ENCODE data around the gene NTM.

The NTM gene

DNA sequence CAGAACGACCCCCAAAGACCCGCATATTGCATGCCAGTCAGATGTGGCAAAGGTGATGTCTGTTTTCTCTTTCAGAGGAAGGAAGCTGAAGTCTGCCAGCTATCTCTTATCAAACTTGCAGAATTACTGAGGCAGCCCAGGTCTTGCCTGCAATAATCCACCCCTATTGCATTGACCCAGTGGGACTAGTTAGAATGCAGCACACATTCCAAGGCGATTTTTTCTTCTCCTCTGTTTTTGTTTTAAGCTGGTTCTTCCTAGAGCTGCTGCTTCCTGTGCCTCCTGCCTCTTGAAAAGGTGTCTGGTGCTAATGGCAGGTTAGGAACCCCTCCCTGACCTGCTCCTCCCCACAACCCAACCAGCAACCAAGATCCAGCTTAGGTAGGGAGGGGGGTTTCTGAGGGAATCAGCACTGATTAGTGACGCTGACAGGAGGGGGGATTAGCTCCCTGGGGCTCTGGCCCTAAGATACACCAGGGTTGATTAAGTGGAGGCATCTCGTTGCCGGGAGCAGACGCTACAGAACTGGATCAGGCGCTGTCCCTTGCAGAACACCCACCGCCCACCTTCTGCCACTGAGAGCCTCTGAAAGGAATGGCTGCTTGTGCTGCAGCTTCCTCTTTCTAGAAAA is 2.8 kb downstream of the NTM start:
- H3K4me1 ChIP-seq (ENCODE audit: control insufficient read depth, insufficient read depth, low read length, poor library complexity, severe bottlenecking), result peaks cover 3% of the 10 kb centered on the region
- H3K36me3 ChIP-seq (ENCODE audit: control insufficient read depth, insufficient read depth, low read length), result no peaks in the 10 kb centered on the region
- H3K27ac ChIP-seq (ENCODE audit: low read depth, low read length, severe bottlenecking), result peak overlapping the region; percentile 43
- 70 to 72% methylated on average over 8 of the region's 9 CpGs for WGBS, 2 experiments (ENCODE audit: insufficient coverage in 2 of 2)
- H3K4me3 ChIP-seq (ENCODE audit: extremely low read depth, insufficient read depth, low read length, poor library complexity, severe bottlenecking), result no peak overlapping the region
- no peaks in the 10 kb centered on the region for H3K9me3 ChIP-seq (ENCODE audit: control insufficient read depth, low read length)

DNA sequence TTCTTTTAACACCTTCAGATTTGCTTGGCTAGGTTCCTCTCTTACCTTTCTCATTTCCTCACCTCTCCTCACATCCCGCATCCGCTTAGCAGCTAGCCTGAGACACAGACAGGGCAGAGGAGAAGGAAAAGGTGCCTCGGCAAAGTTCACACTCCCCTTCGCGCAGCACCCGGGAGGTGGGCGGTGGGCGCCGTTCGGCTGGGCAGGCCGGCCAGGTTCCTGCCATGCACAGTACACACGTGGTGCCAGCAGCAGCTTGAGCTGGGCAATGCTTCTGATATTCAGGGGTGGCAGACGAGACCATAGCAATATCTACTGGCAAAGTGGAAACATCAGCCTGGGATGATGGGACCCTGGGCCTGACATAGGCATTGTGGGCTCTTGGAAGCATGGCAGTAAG is 3.3 kb downstream of the NTM start:
- whole genome bisulfite sequencing, 2 experiments (ENCODE audit: insufficient coverage in 2 of 2), result 85 to 96% methylated on average over 10 to 11 of the region's 13 CpGs

DNA sequence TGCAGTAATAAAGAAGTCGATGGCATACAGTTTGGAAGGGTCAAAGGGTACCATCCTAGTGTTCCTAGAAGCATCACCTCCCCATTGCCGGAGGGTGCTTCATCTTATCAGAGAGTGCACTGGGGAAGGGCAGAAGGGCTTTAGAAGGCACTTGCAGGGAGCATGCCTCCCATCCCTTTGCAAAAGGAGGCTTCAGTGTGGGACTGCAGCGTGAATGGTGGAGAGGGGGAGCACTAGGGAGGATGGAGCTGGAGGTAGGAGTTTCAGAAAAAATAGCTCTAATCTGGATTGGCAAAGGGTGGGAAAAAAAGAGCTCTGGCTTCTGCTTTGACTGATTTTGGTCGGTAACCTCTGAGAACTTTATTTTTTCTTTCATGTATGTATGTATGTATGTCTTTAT is 5.0 kb downstream of the NTM start:
- Histone ChIP-seq H3K36me3 (ENCODE audit: control insufficient read depth, insufficient read depth, low read length) (no peaks in the 10 kb centered on the region), H3K27ac (ENCODE audit: low read depth, low read length, severe bottlenecking) (no peak overlapping the region), H3K9me3 (ENCODE audit: control insufficient read depth, low read length) (no peaks in the 10 kb centered on the region), H3K4me3 (ENCODE audit: extremely low read depth, insufficient read depth, low read length, poor library complexity, severe bottlenecking) (no peak overlapping the region), H3K4me1 (ENCODE audit: control insufficient read depth, insufficient read depth, low read length, poor library complexity, severe bottlenecking) (peaks cover 3% of the 10 kb centered on the region)
- WGBS, 2 experiments (ENCODE audit: insufficient coverage in 2 of 2), result 74 to 75% methylated on average over 1 to 2 of the region's 4 CpGs

More for the DNA sequence above, 3.3 kb downstream of the NTM start:
- no peak overlapping the region for H3K4me3 ChIP-seq (ENCODE audit: extremely low read depth, insufficient read depth, low read length, poor library complexity, severe bottlenecking)
- H3K9me3 ChIP-seq (ENCODE audit: control insufficient read depth, low read length), result no peaks in the 10 kb centered on the region
- no peak overlapping the region for H3K27ac ChIP-seq (ENCODE audit: low read depth, low read length, severe bottlenecking)
- peaks cover 3% of the 10 kb centered on the region for H3K4me1 ChIP-seq (ENCODE audit: control insufficient read depth, insufficient read depth, low read length, poor library complexity, severe bottlenecking)
- no peaks in the 10 kb centered on the region for H3K36me3 ChIP-seq (ENCODE audit: control insufficient read depth, insufficient read depth, low read length)

DNA sequence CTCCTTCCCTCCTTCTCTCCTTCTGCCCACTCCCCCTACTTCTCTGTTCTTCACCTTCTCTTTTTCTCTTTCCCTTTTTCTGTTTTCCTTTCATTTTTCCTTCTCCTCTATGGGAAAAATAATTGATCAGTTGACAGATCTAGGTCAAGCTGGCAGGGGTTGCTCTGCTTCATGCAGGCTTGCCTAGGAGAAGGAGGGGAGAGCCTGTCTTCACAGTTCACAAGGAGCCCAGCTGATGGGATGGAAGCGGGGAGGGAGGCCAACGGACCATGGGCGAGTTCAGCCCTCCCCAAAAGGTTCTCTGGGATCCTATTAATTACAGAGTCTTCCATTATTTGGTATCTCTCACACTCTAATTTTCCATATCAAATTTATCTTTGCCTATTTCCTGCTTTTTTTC is 5.5 kb downstream of the NTM start:
- H3K36me3 ChIP-seq (ENCODE audit: control insufficient read depth, insufficient read depth, low read length), result no peaks in the 10 kb centered on the region
- 83% methylated on average over 2 to 3 of the region's 3 CpGs for WGBS, 2 experiments (ENCODE audit: insufficient coverage in 2 of 2)
- H3K27ac ChIP-seq (ENCODE audit: low read depth, low read length, severe bottlenecking), result no peak overlapping the region
- H3K4me1 ChIP-seq (ENCODE audit: control insufficient read depth, insufficient read depth, low read length, poor library complexity, severe bottlenecking), result peaks cover 3% of the 10 kb centered on the region
- H3K9me3 ChIP-seq (ENCODE audit: control insufficient read depth, low read length), result no peaks in the 10 kb centered on the region
- no peak overlapping the region for H3K4me3 ChIP-seq (ENCODE audit: extremely low read depth, insufficient read depth, low read length, poor library complexity, severe bottlenecking)

DNA sequence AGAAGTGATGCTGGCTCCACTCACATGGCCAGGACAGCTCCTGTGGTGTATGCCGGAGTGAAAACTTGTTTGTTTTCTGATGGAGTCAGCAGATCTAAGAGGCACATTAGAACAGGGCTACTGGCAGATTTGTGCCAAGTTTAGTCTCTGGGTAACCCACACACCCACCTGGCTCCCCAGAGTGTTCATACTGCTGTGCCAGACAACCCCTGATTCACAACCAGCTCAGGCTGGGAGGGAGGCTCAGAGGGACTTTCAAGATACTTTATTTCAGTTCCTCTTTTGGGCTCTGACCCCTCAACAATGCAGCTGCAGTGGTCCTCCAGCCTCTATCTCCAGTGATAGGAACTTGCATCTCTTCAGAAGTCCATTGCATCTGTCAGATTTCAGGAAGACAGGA is 8.5 kb downstream of the NTM start:
- no peak overlapping the region for H3K4me3 ChIP-seq (ENCODE audit: extremely low read depth, insufficient read depth, low read length, poor library complexity, severe bottlenecking)
- H3K4me1 ChIP-seq (ENCODE audit: control insufficient read depth, insufficient read depth, low read length, poor library complexity, severe bottlenecking), result no peaks in the 10 kb centered on the region
- no peak overlapping the region for H3K27ac ChIP-seq (ENCODE audit: low read depth, low read length, severe bottlenecking)
- no peaks in the 10 kb centered on the region for H3K36me3 ChIP-seq (ENCODE audit: control insufficient read depth, insufficient read depth, low read length)
- 83 to 88% methylated on average over 1 of the region's 1 CpG for WGBS, 2 experiments (ENCODE audit: insufficient coverage in 2 of 2)
- H3K9me3 ChIP-seq (ENCODE audit: control insufficient read depth, low read length), result no peaks in the 10 kb centered on the region

DNA sequence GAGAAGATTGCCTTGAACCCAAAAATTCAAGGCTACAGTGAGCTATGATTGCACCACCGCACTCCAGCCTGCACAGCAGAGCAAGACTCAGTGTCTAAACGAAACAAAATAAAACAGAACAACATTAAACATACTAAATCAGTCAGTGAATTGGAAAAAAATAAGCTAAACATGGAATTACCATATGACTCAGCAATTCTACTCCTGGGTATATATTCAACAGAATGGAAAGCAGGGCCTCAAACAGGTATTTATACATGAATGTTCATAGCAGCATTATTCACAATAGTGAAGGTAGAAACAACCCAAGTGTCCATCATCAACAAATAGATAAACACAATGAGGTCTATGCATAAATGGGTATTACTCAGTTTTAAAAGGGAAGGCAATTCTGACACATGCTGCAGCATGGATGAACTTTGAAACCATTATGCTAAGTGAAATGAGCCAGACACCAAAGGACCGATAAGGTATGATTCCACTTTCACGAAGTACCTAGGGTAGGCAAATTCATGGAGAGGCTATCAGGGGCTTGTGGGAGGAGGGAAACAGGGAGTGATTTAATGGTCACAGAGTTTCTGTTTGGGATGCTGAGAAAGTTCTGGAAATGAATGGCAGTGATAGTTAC is 15.5 kb downstream of the NTM start:
- H3K9me3 ChIP-seq (ENCODE audit: control insufficient read depth, low read length), result no peaks in the 10 kb centered on the region
- no peaks in the 10 kb centered on the region for H3K36me3 ChIP-seq (ENCODE audit: control insufficient read depth, insufficient read depth, low read length)
- 93 to 94% methylated on average over 2 of the region's 4 CpGs for WGBS, 2 experiments (ENCODE audit: insufficient coverage in 2 of 2)
- H3K27ac ChIP-seq (ENCODE audit: low read depth, low read length, severe bottlenecking), result no peak overlapping the region
- H3K4me3 ChIP-seq (ENCODE audit: extremely low read depth, insufficient read depth, low read length, poor library complexity, severe bottlenecking), result no peak overlapping the region
- H3K4me1 ChIP-seq (ENCODE audit: control insufficient read depth, insufficient read depth, low read length, poor library complexity, severe bottlenecking), result no peaks in the 10 kb centered on the region

DNA sequence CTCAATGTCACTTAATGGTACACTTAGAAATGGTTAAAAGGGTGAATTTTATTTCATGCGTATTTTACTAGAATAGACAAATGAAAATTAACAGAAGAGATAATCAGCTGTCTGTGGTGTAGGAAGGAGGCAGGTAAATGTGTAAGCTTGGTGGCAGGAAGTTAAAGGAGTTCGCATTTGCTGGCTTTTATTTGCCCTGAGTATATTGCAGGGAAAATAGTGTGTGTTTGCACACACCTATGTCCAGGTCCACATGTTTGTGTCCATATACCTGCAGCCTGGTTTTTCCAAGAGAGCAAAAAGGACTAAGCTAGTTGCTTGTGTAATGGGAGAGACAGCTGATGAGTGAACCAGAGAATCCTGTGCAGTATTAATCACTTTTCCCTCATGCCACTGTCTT is 16.0 kb downstream of the NTM start:
- H3K27ac ChIP-seq (ENCODE audit: low read depth, low read length, severe bottlenecking), result no peak overlapping the region
- WGBS, 2 experiments (ENCODE audit: insufficient coverage in 2 of 2), result 78 to 89% methylated on average over 1 to 2 of the region's 2 CpGs
- no peaks in the 10 kb centered on the region for H3K4me1 ChIP-seq (ENCODE audit: control insufficient read depth, insufficient read depth, low read length, poor library complexity, severe bottlenecking)
- no peak overlapping the region for H3K4me3 ChIP-seq (ENCODE audit: extremely low read depth, insufficient read depth, low read length, poor library complexity, severe bottlenecking)
- no peaks in the 10 kb centered on the region for H3K9me3 ChIP-seq (ENCODE audit: control insufficient read depth, low read length)
- H3K36me3 ChIP-seq (ENCODE audit: control insufficient read depth, insufficient read depth, low read length), result no peaks in the 10 kb centered on the region

DNA sequence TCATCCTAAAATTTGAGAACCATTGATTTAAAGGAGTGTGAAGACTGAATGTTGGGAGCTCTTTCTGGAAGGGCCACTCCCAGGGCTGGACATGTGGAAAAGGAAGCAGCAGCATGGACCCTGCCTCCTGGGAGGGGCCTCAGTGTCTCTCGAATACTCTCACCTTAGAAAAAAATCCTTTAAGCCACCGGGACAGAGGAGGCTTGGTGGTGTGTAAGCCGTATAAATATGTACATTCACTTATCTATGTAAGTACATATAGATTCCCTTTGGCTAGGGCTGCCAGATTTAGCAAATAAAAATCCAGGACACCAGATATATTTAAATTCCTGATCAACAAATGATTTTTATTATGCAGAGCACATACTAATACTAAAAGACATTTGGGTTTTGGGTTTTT is 17.6 kb downstream of the NTM start:
- Histone ChIP-seq H3K4me3 (ENCODE audit: extremely low read depth, insufficient read depth, low read length, poor library complexity, severe bottlenecking) (no peak overlapping the region), H3K4me1 (ENCODE audit: control insufficient read depth, insufficient read depth, low read length, poor library complexity, severe bottlenecking) (no peaks in the 10 kb centered on the region), H3K9me3 (ENCODE audit: control insufficient read depth, low read length) (no peaks in the 10 kb centered on the region), H3K27ac (ENCODE audit: low read depth, low read length, severe bottlenecking) (no peak overlapping the region), H3K36me3 (ENCODE audit: control insufficient read depth, insufficient read depth, low read length) (no peaks in the 10 kb centered on the region)
- WGBS, 2 experiments (ENCODE audit: insufficient coverage in 2 of 2), result no CpG with 5 or more reads among the region's 3 CpGs

DNA sequence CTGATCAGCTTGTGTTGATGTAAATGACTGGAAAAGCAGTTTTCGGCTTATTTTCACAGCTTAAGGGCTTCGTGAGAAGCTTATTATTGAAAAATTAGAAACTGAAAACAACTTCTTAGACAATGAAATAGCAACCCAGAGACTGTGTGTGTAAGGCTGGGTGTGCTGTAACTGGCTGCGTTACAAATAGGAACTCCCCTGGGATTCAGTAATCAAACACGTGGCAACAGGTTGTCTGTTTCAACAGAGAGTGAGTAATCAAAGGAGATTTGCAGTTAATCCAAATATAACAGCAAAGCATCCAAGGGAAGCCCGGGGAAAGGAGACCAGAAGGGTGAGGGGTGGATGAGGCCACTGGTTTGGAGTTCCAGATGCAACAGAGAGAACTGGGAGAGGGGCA is 19.2 kb downstream of the NTM start:
- WGBS, 2 experiments (ENCODE audit: insufficient coverage in 2 of 2), result 82 to 87% methylated on average over 3 of the region's 5 CpGs
- Histone ChIP-seq H3K9me3 (ENCODE audit: control insufficient read depth, low read length) (no peaks in the 10 kb centered on the region), H3K4me1 (ENCODE audit: control insufficient read depth, insufficient read depth, low read length, poor library complexity, severe bottlenecking) (no peaks in the 10 kb centered on the region), H3K36me3 (ENCODE audit: control insufficient read depth, insufficient read depth, low read length) (no peaks in the 10 kb centered on the region), H3K27ac (ENCODE audit: low read depth, low read length, severe bottlenecking) (no peak overlapping the region), H3K4me3 (ENCODE audit: extremely low read depth, insufficient read depth, low read length, poor library complexity, severe bottlenecking) (no peak overlapping the region)

DNA sequence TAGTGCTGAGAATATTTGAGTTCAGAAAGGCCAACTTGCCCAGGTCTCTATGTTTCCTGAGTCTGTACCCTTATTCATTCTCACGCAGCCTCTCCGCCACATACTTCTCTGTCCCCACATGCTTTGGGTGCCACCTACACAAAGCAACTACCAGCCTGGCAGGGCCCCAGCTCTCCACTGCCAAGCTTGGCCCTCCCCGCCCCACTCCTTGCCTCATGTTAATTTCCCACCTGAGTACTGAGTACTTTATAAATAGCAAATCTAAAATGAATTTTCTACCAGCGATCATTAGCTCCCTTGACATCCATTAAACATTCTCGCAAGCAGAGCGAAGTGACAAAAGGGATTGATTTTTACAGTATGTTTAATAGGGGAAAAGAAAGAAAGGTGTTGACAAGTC is 20.8 kb downstream of the NTM start:
- H3K4me1 ChIP-seq (ENCODE audit: control insufficient read depth, insufficient read depth, low read length, poor library complexity, severe bottlenecking), result no peaks in the 10 kb centered on the region
- 80 to 100% methylated on average over 1 to 3 of the region's 6 CpGs for WGBS, 2 experiments (ENCODE audit: insufficient coverage in 2 of 2)
- no peak overlapping the region for H3K4me3 ChIP-seq (ENCODE audit: extremely low read depth, insufficient read depth, low read length, poor library complexity, severe bottlenecking)
- H3K27ac ChIP-seq (ENCODE audit: low read depth, low read length, severe bottlenecking), result no peak overlapping the region
- H3K9me3 ChIP-seq (ENCODE audit: control insufficient read depth, low read length), result no peaks in the 10 kb centered on the region
- no peaks in the 10 kb centered on the region for H3K36me3 ChIP-seq (ENCODE audit: control insufficient read depth, insufficient read depth, low read length)

DNA sequence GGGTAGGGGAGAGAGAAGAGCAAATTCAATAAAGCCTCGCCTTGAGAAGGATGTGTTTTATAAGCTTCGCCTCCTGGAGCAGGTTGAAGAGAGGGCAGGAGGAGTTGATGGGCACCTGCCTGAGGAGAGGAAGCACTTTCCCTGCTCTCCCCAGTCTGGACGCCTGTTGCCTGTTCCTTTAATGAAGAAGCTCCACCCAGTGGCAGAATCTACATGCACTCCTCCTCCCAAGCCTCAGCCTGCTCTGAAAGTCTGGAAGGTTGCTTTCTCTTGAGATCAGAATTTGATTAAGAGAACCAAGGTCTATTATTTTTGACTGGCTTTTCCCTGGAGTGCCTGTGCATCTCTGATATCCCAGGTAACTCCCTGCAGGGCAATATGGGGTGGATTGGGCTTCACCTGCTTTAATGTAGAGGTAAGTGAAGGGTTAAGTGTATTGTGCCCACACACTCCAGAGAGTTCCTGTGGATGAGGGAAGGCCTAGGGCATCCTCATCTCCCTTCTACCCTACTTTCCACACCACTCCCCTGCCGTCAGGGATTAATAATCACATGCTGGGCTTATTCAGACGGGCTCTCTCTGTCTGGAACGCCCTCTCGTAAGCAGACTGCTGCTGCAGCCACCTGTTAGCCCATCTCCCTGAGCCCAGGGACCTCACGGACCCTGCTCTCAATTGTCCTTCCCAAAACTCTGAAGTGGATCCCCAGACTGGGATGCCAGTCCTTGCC is 22.3 kb downstream of the NTM start:
- Histone ChIP-seq H3K36me3 (ENCODE audit: control insufficient read depth, insufficient read depth, low read length) (no peaks in the 10 kb centered on the region), H3K27ac (ENCODE audit: low read depth, low read length, severe bottlenecking) (no peak overlapping the region), H3K4me1 (ENCODE audit: control insufficient read depth, insufficient read depth, low read length, poor library complexity, severe bottlenecking) (no peaks in the 10 kb centered on the region), H3K9me3 (ENCODE audit: control insufficient read depth, low read length) (no peaks in the 10 kb centered on the region), H3K4me3 (ENCODE audit: extremely low read depth, insufficient read depth, low read length, poor library complexity, severe bottlenecking) (no peak overlapping the region)
- 59 to 62% methylated on average over 6 of the region's 8 CpGs for WGBS, 2 experiments (ENCODE audit: insufficient coverage in 2 of 2)
